Measurements from ENCODE around the gene APRT.

The APRT gene

GRCh38 chr16:88814144-88814502 is 2.4 kb upstream of the APRT start:
- TF ChIP-seq, protein P1, sequence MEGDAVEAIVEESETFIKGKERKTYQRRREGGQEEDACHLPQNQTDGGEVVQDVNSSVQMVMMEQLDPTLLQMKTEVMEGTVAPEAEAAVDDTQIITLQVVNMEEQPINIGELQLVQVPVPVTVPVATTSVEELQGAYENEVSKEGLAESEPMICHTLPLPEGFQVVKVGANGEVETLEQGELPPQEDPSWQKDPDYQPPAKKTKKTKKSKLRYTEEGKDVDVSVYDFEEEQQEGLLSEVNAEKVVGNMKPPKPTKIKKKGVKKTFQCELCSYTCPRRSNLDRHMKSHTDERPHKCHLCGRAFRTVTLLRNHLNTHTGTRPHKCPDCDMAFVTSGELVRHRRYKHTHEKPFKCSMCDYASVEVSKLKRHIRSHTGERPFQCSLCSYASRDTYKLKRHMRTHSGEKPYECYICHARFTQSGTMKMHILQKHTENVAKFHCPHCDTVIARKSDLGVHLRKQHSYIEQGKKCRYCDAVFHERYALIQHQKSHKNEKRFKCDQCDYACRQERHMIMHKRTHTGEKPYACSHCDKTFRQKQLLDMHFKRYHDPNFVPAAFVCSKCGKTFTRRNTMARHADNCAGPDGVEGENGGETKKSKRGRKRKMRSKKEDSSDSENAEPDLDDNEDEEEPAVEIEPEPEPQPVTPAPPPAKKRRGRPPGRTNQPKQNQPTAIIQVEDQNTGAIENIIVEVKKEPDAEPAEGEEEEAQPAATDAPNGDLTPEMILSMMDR (IDR thresholded peaks at IDR 0.05; ENCODE audit: control extremely low read depth, extremely low read depth, low read depth, missing control alignments) = no peak
- no peak for DNase-seq (ENCODE audit: extremely low spot score)
- ChIA-PET POLR2A (no interaction called here), CTCF (interaction anchor here (0.8 to 6.7 kb wide), 2 partner anchors 43 to 353 kb away, joined by 5 to 37 read pairs; partner anchors contain the start of genes GALNS and TRAPPC2L)

DNA sequence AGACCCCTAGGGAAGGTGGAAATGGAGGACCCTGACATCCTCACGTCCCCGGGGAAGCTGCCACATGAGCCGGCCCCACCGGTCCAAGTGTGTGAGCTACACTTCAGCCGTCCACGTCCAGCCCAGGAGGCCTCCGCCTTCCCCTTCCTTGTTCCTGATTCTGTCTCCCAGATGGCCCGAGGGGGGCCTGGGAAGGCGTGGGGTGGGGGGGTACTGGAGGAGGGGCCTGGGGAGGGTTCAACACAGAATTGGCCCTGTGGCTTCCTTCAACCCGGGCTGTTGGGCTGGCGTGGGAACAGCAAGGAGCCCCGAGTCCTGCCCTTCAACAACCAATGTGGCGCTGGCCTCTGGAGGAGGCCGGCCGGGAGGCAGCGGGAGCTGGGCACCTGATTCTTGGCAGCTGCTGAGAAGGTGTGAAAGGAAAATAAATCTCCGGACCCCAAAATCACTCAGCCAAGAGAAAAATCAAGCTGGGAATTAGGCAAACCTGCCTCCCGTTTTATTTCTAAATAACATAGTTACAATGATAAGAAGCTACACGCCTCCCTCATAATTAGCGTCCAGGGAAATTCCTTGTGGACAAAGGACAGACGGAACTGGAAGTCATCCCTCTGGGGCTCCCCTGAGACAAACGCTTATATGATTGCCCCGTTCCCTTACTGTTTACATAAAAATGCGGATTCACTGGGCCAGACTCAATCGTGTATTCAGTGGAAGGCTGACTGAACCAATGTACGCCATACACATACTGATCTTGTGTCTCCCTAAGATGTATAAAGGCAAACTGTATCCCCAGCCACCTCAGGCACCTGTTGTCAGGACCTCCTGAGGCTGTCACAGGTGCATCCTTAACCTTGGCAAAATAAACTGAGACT is 1.8 kb upstream of the APRT start:
- POLR2A ChIA-PET = no interaction called here
- TF ChIP-seq, protein P1 (IDR thresholded peaks at IDR 0.05; ENCODE audit: control extremely low read depth, extremely low read depth, low read depth, missing control alignments) = no peak
- CTCF ChIA-PET = interaction anchor here (0.8 to 6.7 kb wide), 6 partner anchors 14 to 354 kb away, joined by 3 to 37 read pairs (median 10); partner anchors contain the start of genes GALNS and TRAPPC2L
- DNase-seq (ENCODE audit: extremely low spot score) = no peak

DNA sequence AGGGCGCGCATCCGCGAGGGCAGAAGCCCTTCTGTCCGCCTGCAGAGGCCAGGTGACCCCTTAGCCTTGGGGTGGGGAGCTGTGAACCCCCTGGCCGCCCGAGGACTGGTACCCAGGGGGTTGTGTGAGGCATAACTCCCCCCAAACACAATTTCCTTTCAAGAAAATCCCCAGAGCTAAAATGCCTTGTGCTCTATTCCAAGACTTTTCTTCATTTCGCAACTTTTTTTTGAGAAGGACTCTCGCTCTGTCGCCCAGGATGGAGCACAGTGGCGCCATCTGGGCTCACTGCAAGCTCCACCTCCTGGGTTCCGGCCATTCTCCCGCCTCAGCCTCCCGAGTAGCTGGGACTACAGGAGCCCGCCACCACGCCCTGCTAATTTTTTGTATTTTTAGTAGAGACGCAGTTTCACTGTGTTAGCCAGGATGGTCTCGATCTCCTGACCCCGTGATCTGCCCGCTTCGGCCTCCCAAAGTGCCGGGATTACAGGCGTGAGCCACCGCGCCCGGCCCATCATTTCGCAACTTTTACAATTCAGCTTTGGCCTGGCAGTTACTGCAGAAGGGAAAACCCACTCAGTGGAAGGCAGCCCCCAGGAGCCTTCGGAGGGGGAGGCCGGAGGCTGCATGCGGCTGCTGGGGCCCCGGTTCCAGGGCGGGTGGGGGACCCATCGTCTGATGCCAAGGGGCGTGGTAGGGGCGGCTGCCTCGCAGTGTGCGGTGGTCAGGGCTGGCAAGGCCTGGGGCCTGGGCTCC is 963 bp upstream of the APRT start:
- no peak for DNase-seq (ENCODE audit: extremely low spot score)
- POLR2A ChIA-PET = interaction anchor here (1.3 kb wide), 1 partner anchor 380 kb away, joined by 3 read pairs; no protein-coding TSS in a partner anchor
- CTCF ChIA-PET = interaction anchor here (0.9 to 6.7 kb wide), 7 partner anchors 8 to 355 kb away, joined by 3 to 37 read pairs (median 9); partner anchors contain the start of genes GALNS and TRAPPC2L
- TF ChIP-seq, protein P1 (IDR thresholded peaks at IDR 0.05; ENCODE audit: control extremely low read depth, extremely low read depth, low read depth, missing control alignments) = no peak

DNA sequence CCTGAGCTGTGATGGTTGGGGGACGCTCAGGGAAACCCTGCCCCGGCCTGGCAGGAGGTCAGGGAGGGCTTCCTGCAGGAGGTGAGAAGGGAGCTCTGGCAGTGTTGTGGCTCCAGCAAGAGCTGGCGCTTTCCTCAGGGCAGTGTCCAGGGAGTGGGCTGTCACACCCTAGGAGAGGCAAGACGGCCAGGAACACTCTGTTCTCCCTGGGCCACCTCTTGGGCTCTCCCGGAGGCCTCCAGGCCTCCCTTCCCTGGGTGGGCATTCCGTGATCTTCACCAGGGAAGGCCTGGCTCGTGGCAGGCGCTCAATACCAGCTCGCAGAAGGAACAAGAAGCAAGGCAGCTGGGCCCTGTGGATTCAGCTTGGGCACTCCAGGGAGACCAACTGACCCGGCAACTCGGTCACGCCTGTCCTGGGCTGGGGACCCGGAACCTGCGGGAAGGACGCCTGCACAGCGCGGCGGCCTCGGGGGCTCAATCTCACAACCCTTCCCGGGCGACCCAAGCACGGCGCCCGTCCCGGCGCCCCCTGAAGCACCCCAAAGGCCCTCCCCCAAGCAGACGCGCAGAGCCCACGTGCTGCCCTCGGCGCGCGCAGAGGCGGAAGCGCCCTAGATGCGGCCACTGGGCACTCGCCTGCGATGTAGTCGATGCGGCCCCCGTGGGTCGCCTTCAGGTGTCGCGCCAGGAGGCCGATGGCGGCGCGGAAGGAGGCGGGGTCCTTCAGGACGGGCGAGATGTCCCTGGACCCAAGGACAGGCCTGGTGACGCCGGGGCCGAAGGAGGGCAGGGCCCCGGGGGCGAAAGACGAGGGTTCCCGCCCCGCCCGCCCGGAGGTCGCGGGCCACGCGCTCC is 588 bp downstream of the APRT start:
- DNase-seq (ENCODE audit: extremely low spot score) = peak; percentile 81
- TF ChIP-seq, protein P1 (IDR thresholded peaks at IDR 0.05; ENCODE audit: control extremely low read depth, extremely low read depth, low read depth, missing control alignments) = no peak
- CTCF ChIA-PET = interaction anchor here (0.9 to 6.7 kb wide), 9 partner anchors 10 to 356 kb away, joined by 3 to 37 read pairs (median 9); partner anchors contain the start of genes GALNS and TRAPPC2L
- POLR2A ChIA-PET = interaction anchor here (0.5 to 1.3 kb wide), 4 partner anchors 28 to 381 kb away, joined by 3 to 5 read pairs (median 3); no protein-coding TSS in a partner anchor

DNA sequence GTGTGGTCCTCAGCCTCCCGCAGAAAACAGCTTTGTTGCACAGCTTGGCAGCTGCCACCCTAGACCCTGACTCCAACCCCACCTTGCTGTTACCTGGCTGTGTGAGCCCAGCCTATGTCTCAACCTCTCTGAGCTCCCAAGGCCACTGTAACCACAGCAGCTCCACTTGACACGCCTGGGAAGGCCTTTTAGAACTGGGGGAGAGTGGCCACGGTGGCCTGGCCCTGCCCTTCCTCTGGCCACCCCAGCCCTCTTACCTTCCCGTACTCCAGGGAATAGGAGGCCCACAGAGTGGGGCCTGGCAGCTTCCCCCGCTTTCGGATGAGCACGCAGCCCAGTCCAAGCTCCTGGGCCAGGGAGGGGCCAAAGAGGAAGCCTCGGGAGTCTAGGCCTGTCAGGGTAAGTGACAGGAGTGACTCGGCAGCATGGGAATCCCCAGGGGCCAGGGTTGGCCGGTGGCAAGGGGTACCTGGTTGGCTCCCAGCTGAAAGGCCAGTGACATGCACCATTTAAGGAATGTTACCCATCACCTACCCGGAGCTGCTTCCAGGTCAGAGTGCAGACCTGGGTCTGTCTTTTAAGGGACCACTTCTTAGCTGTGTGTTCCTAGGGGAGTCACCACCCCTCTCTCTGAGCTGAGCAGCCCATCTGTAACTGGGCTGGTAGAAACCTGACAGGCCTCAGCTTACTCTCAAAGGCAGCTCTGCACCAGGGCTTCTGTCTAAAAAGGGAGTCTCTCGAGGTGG is 1.4 kb downstream of the APRT start:
- ChIA-PET CTCF (interaction anchor here (0.9 to 6.7 kb wide), 8 partner anchors 10 to 357 kb away, joined by 3 to 37 read pairs (median 10); partner anchors contain the start of genes GALNS and TRAPPC2L), POLR2A (interaction anchor here (0.8 to 1.2 kb wide), 2 partner anchors 27 to 45 kb away, joined by 3 read pairs; no protein-coding TSS in a partner anchor)
- TF ChIP-seq, protein P1 (IDR thresholded peaks at IDR 0.05; ENCODE audit: control extremely low read depth, extremely low read depth, low read depth, missing control alignments) = no peak
- no peak for DNase-seq (ENCODE audit: extremely low spot score)

Data from GM10248 (cell line).